Measurements from ENCODE around the gene NRN1.

NRN1 gene

GRCh38 chr6:6002005-6002847 lies 4.5 kb downstream of the NRN1 start:
- DNase-seq = no peak

GRCh38 chr6:6001443-6001842 lies 5.3 kb downstream of the NRN1 start:
- DNase-seq = no peak

GRCh38 chr6:5999688-6000608 lies 6.8 kb downstream of the NRN1 start:
- no peak for DNase-seq

GRCh38 chr6:5998711-5999687 lies 7.7 kb downstream of the NRN1 start:
- DNase-seq = no peak

GRCh38 chr6:5998236-5998635 lies 8.5 kb downstream of the NRN1 start:
- no peak for DNase-seq

- no peak for DNase-seq
These were observed 9.2 kb downstream of the NRN1 start for GRCh38 chr6:5997420-5997987.

- DNase-seq = no peak
These were observed 9.9 kb downstream of the NRN1 start for GRCh38 chr6:5996714-5997419.

- DNase-seq = no peak
These were observed 10.6 kb downstream of the NRN1 start for GRCh38 chr6:5995949-5996713.

GRCh38 chr6:5995658-5995948 lies 11.1 kb downstream of the NRN1 start:
- no peak for DNase-seq

- no peak for DNase-seq
These were observed 11.6 kb downstream of the NRN1 start for GRCh38 chr6:5994999-5995657.

GRCh38 chr6:5994234-5994998 lies 12.3 kb downstream of the NRN1 start:
- no peak for DNase-seq

- DNase-seq = no peak
These were observed 14.0 kb downstream of the NRN1 start for GRCh38 chr6:5992551-5993225.

GRCh38 chr6:5990786-5991185 lies 15.9 kb downstream of the NRN1 start:
- no peak for DNase-seq

- no peak for DNase-seq
These were observed 17.5 kb downstream of the NRN1 start for GRCh38 chr6:5989141-5989723.

- no peak for DNase-seq
These were observed 19.9 kb downstream of the NRN1 start for GRCh38 chr6:5986861-5987260.

- DNase-seq = no peak
These were observed 22.3 kb downstream of the NRN1 start for GRCh38 chr6:5984150-5985089.
